Amniotic stem cell (primary cell): ENCODE data around the gene PLOD1.
"Not testable (repeated sequence)": the region's sequence is repeated elsewhere in the genome, so short reads cannot be mapped to it uniquely, and the experiment has no call there.

Source experiments
- DNase-seq: peaks from one replicate; lab custom pipeline; 2025; lab: John Stamatoyannopoulos, UW

Gene PLOD1

DNA sequence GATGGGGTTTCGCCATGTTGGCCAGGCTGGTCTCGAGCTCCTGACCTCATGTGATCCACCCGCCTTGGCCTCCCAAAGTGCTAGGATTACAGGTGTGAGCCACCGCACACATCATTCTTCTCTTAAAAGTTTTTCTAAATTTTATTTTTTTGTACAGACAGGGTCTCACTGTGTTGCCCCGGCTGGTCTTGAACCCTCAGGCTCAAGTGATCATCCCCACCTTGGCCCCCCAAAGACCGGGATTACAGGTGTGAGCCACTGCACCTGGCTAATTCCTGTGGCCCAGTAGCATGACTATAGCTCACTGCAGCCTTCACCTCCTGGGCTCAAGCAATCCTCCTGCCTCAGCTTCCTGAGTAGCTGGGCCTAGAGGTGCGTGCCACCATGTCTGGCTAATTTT is 5.3 kb downstream of the PLOD1 start:
- not testable (repeated sequence) for DNase-seq

DNA sequence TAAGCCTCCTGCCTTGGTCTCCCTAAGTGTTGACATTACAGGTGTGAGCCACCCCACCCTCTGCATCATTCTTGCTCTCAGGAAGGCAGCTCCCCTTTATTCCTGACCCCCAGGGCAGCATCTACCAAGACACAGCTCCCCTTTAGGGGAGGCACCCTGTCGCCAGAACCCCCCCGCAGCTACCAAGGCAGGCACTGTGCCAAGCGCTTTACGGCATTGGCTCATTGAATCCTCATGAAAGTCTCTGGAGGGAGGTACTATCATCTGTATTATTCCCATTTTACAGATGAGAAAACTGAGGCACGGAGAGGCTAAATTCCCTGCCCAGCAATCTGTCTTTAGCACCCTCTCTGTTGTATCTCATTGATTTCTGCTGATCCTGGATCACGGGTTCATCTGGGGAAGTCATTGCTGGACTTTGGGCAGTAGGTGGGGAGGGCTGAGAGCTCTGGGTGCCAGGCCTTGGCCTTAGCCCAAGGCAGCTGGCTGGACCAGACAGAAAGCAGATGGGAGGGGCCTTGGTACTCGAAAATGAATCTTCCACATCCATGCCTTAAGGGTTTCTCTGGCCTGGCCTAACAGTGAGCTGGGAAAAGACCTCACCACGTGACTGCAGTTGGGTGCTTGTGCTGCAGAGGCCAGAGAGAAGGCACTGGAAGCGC is 5.9 kb downstream of the PLOD1 start:
- no peak for DNase-seq

DNA sequence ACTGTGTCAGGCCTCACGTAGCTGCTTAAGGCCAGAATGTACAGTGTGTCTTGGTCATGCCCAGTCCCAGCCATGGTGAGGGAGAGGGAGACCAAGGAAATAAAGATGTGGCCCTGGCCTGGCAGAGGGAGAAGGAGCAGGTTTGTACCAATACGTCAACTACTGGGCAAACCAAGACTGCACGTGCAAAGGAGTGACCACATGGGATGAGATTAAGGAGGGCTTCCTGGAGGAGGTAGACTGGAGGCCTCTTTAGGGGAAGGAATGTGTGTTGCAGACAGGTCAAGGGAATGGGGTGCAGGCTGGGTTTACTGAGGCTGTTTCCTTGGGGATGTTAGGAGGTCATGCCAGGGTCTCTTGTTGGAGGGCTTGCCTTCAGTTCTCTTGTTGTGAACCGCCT is 7.8 kb downstream of the PLOD1 start:
- no peak for DNase-seq

DNA sequence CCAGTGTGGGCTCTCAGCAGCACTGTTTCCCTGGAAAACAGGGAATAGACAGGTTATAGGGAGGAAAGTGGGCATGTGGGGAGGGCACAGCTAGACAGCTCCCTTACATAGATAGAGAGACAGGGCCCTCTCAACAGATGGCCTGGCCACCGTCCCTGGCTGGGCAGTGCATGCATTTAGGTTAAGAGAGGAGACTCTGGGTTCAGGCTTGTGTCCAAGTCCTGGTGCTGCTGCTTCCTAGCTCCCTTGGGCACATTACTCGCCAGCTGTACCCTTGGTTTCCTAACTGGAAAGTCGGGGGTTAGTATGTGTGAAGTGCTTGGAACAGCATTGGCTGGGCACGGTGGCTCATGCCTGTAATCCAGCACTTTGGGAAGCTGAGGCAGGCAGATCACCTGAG is 9.1 kb downstream of the PLOD1 start:
- no peak for DNase-seq

DNA sequence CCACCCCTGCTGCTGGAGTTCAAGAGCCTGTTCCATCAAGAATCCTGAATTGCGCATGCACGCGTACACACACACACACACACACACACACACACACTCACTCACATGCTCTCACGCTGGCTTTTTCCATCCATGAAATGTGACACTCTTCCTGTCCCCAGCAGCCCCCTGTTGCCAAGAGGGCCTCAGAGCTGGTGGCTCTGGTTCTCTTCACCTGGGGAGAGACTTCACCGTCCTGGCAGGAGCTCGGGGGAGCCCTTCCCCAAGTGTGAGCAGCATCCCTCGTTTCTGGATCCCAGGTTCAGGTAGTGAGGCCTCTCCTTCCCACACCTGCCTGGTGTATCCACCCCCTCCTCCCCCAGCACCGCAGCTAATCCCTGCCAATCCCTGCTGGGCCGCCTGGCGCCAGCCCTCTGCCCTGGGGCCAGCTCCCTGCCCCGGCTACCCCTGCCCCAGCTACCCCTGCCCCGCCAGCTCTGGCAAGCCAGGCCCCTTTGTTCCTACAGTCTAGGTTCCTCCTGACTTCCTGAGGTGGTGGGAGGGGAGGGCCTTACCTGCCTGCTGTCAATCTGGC is 9.9 kb downstream of the PLOD1 start:
- no peak for DNase-seq

DNA sequence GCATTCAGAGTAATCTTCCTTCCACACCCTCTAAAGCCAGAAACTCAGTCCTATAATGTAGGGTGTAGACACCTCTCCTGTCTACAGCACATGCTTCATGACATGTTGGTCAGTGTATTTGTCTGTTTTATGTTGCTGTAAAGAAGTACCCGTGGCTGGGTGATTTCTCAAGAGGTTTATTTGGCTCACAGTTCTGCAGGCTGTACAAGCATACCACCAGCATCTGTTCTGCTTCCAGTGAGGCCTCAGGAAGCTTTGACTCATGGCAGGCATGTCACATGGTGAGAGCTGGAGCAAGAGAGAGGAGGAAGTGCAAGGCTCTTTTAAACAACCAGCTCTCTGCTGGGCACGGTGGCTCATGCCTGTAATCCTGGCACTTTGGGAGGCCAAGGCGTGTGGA is 12.1 kb downstream of the PLOD1 start:
- DNase-seq = no peak

DNA sequence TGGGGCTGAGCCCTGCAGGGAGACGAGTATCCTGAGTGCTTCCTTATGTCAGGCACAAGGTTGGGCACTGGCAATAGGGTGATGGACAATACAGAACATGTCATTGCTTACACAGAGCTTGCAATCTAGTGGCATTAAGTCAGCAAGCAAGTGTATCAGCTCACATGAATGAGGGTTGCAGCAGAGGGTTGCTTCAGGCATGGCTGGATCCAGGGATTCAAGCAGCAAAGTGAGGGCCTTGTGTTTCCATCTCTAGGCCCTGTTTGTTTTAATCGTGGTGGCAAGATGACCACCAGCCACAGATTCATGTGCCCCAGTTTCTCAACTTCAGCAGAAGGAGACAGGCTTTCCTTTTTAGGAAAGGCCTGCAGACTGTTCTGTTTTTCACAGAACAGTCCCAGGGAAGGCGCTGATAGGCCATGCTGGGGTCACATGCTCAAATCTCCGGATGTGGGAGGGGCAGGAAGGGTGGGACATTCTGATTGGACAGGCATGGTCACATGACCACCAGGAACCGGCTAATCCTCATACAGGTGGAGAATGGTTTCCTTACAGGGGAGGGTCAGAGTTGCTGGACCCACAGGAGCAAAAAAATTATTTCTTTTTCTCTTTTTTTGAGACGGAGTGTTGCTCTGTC is 14.4 kb downstream of the PLOD1 start:
- no peak for DNase-seq

DNA sequence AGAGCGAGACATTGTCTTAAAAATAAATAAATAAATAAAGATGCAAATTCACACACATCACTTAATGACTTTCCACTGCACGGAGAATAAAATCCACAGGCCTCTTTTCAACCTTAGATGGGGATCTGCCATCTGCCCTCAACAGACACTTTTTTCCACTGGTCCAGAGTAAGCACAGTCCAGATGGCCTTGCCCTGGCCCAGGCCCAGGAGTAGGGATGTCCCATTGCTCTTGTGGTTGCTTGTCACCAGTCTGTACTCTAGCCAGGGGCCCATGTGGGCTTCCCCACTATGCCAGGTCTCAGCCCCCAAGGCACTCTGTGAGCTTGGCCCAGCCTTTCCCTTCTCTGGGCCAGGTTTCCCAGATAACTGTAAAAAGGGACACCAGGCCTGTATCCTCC is 17.4 kb downstream of the PLOD1 start:
- no peak for DNase-seq

DNA sequence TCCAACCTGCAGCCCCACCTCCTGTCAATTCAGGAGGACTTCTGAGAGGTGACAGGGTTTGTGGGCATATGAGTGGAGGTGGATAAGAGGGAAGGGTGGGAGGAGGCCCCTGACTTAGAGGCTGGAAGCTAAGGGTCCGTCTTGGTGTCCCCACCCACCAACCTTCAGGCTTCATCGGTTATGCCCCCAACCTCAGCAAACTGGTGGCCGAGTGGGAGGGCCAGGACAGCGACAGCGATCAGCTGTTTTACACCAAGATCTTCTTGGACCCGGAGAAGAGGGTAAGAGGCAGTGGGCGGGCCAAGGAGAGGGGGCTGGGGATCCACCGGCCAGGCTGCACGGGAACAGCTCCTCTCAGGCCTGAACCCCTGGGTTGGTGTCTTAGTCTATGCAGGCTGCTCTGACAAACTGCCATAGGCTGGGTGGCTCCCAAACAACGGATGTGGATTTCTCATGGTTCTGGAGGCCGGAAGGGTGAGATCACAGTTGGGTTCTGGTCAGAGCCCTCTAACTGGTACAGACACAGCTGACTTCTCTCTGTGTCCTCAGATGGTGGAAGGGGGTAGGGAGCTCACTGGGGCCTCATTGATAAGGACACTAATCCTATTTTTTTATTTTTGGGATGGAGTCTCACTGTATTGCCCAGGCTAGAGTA is 18.1 kb downstream of the PLOD1 start:
- DNase-seq = no peak

DNA sequence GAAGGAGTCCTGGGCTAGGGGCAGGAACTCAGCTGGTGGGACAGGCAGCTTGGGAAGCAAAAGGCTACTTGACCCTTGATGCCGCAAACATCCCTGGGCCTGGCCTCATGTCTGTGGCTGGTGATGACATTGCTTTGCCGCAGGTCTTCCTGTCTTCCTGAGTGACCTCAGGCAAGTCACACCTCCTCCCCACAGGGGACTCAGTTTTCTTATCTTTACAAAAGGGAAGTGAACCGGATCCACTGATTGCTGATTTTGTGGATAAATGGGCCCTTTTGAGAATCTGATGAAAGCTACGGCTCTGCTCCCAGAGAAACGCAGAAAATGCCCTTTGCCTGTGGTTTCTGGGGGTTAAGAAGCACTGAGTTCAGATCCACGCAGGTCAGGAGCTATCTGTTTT is 20.7 kb downstream of the PLOD1 start:
- DNase-seq = no peak

DNA sequence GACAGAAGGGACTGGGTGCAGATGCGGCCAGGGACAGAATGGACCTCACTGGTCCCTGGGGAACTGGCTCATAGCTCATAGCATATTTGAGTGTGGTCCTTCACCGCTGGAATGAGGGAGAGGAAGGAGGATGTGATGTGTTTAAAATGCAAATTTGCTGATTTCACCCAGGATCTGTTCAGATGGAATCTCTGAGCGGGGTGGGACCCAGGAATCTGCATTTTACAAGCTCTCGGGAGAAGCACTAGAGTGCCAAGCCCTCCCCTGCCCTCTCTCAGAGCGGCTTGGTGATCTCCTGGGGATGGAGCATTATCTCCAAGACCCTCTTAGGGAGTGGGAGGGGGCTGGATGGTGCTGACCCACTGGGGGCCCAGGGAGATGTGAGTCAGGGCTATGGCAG is 22.9 kb downstream of the PLOD1 start:
- DNase-seq = no peak

DNA sequence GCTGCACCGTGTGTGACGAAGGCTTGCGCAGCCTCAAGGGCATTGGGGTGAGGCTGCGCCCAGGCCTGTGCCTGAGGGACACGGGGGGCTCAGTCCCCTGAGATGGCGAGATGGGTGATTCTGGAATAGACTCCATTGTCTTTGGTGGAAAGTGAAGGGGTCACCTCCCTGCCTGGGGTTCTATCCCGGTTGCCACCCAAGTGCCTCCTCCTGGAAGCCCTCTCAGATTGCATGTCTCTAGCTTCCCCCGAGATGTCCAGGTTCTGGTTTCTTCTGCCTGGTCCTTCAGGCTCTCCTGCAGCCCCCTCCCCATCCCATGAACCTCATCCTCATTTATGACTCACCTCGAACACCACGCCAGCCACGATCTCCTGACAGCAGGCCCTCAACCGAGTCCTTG is 23.4 kb downstream of the PLOD1 start:
- DNase-seq = no peak

DNA sequence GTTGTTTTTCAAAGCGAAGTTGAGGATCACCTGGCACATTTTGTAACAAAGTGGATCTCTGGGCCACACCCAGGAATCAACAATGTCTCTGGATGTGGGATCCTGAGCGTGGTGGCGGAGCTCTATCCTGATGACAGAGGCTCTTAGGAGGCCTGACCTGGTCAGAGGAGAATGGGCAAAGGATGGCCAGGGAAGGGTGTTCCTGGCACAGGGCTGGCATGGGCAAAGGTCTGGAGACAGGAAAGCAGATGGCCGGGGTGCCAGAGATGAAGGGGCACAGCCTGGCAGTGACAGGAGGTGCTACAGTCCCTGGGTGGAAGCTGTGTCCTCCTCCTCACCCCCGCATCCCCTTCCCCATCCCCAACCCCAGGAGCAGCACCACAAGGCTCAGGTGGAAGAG is 25.8 kb downstream of the PLOD1 start:
- no peak for DNase-seq

DNA sequence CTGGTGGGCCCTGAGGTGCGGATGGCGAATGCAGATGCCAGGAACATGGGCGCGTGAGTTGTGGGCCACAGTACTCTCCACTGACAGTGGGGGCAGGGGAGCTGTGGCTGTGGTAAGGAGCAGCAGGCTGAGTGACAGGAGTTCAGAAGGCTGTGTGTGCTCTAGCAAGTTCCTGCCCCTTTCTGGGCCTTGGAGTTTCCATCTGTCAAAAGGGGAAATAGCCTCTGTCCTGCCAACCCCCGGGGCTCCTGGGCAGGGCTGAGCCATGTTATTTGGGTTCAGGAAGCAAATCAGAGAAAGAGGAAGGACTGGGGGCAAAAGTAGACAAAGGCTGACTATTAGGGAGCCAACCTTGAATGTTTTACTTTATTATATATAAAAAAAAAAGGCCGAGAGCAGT is 26.2 kb downstream of the PLOD1 start:
- DNase-seq = no peak

DNA sequence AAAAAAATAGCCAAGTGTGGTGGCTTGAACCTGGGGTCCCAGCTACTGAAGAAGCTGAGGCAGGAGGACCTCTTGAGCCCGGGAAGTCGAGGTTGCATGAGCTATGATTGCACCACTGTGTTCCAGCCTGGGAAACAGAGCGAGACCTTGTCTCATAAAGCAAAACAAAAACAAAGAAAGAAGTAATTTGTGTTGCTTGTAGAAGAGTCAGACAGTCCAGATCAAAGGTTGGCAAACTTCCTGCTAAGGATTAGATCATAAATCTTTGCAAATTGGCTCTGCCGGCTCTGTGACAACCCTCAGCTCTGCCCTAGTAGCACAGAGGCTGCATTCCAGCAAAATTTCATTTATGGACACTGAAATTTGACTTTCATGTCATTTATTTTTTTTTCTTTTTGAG is 26.7 kb downstream of the PLOD1 start:
- DNase-seq = no peak

DNA sequence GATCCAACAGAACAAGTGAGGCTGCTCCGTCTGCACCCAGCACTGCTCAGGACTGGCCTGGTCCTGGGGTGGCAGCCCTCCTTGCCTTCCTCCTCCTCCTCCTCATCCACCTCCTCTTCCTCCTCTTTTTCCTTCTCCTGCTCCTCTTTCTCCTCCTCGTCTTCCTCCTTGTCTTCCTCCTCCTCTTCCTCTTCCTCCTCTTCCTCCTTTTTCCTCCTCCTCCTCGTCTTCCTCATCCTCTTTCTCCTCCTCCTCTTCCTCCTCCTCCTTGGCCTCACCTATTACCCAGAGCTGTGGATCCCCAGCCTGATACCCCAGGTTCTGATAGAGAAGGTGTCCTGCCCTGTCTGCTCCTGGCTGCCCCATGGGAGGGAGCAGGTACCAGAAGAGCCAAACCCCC is 29.1 kb downstream of the PLOD1 start:
- DNase-seq = no peak

DNA sequence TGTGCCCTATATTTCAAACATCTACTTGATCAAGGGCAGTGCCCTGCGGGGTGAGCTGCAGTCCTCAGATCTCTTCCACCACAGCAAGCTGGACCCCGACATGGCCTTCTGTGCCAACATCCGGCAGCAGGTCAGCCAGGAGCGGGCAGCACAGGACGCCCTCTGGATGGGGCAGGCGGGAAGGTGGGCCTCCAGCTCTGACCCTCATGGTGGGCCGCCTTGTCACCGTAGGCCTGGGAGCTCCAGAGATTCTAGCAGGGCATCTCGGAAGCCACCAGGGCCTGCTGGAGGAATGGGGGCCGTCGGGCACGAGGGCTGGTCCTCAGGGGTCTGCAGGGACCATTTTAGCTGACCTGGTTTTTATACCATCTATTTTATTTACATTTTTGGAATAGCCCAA is 30.1 kb downstream of the PLOD1 start:
- DNase-seq = no peak

DNA sequence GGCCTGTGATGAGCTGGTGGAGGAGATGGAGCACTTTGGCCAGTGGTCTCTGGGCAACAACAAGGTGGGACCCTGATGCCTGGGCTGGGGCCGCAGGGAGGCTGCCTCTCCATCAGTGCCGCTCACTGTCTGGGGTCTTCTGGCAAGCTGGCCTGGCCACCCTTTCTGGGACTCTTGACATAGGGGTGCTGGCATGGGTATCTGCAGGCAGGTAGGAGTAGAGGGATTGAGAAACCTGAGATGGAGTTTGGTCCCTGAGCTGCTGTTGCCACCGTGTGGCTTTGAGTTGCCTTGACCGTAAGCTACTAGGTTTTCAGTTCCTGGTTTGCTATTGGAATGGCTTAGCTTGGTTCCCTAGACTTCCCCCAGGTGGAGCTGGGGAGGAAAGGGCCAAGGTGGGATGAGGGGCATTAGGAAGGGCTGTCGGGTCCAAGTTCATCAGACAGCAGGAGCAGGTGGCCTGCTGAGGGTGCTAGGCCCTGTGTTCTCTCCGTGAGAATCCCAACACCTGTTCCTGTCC is 32.6 kb downstream of the PLOD1 start:
- no peak for DNase-seq

DNA sequence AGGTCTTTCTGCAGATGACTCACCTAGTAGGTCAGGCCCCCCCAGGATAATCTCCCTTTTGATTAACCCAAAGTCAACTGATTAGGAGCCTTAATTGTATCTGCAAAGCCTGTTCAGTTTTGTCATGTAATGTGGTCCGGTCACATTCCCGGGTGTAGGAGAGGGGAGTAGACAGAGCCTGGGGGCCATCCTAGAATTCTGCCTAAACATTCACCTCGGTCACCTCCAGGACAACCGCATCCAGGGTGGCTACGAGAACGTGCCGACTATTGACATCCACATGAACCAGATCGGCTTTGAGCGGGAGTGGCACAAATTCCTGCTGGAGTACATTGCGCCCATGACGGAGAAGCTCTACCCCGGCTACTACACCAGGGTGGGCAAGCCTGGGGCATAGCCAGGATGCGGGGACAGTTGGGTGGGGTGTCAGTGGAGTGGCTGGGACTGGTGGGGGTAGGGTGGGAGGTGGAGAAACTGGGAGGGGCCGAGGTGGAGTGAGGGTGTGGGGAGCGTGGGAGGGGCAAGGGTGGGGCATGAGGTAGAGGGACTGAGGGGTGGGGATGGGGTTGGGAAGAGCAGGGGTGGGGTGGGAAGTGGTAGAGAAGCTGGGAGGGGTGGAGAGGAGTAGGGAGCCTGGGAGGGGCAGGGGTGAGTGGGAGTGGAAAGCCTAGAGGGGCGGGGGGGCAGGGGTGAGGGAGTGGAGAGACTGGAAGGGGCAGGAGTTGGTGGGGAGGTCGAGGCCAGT is 36.1 kb downstream of the PLOD1 start:
- no peak for DNase-seq

DNA sequence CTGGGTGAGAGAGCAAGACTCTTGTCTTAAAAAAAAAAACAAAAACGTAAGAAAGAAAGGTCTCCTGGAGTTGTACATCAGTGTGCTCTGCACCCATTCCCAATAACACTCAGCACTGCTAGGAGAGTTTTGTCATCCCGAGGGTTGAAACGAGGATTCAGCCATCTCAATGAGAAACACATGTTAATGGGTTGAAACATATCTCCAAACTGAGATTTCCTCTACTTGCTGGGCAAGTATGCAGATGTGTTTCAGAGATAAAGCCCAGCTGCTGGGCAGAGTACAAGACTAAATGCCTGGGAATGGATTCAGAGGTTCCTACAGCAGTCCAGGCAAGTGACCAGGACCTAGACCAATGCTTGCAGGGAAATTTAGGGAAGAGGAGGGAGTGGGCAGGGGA is 43.1 kb downstream of the PLOD1 start:
- peak; percentile 64 for DNase-seq

DNA sequence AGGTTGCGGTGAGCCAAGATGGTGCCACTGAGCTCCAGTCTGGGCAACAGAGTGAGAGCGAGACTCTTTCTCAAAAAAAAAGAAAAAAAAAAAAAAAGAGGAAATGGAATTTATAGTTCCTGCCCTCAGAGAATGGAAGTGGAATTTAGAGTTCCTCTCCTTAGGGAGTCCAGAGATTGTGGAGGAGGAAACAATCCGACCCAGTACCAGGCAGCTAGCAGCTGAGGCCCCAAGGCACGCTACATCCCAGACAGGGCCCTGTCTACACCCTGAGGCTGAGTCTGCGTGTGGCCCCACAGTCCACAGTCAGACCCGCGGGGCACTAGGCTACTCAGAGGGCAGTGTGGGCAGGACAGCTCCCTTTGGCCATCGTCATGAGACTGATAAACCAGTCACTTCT is 43.8 kb downstream of the PLOD1 start:
- no peak for DNase-seq
